GM12801 (cell line): ENCODE measurements around the gene ANKRD49.

Experiments used
- TF ChIP-seq, protein P1 (sequence below): IDR thresholded peaks from one replicate; pipeline ENCODE4 v1.5.1; 2011; ENCODE audit warnings: control low read depth; ENCODE audit not compliant: insufficient read length; ENCODE audit errors: extremely low read depth

The ANKRD49 gene

GRCh38 chr11:94511932-94512781, 18.4 kb downstream of the ANKRD49 start, which contains the start of gene C11orf97:
TSS of gene C11orf97 (plus strand) at chr11:94512461. CDS start at chr11:94512529, 68 bp downstream.
- TF ChIP-seq, protein P1, sequence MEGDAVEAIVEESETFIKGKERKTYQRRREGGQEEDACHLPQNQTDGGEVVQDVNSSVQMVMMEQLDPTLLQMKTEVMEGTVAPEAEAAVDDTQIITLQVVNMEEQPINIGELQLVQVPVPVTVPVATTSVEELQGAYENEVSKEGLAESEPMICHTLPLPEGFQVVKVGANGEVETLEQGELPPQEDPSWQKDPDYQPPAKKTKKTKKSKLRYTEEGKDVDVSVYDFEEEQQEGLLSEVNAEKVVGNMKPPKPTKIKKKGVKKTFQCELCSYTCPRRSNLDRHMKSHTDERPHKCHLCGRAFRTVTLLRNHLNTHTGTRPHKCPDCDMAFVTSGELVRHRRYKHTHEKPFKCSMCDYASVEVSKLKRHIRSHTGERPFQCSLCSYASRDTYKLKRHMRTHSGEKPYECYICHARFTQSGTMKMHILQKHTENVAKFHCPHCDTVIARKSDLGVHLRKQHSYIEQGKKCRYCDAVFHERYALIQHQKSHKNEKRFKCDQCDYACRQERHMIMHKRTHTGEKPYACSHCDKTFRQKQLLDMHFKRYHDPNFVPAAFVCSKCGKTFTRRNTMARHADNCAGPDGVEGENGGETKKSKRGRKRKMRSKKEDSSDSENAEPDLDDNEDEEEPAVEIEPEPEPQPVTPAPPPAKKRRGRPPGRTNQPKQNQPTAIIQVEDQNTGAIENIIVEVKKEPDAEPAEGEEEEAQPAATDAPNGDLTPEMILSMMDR: no peak

DNA sequence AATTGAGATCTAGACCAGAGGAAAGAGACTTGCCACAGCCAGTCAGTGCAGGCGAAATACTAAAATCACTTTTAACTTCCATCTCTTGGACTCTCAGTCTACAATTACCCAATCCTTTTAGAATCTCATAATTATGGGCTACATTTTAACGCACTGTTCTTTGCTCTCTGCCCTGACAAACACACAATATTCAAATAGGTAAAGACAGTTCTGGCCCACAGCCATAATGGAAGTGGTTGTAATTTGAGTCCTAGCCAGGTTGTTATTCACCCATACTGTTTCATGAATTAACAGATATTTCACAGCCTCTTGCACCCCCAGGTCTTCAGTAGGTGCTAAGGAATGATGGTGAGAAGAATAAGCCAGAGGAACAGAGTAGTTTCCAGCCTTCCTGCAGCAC, 19.3 kb downstream of the ANKRD49 start:
- TF ChIP-seq, protein P1: no peak

- TF ChIP-seq, protein P1: no peak
Observed at GRCh38 chr11:94515398-94515797, 21.6 kb downstream of the ANKRD49 start.

GRCh38 chr11:94516725-94517124, 22.9 kb downstream of the ANKRD49 start:
- TF ChIP-seq, protein P1: no peak

- TF ChIP-seq, protein P1: no peak
Observed at GRCh38 chr11:94518300-94518699, 24.5 kb downstream of the ANKRD49 start.

DNA sequence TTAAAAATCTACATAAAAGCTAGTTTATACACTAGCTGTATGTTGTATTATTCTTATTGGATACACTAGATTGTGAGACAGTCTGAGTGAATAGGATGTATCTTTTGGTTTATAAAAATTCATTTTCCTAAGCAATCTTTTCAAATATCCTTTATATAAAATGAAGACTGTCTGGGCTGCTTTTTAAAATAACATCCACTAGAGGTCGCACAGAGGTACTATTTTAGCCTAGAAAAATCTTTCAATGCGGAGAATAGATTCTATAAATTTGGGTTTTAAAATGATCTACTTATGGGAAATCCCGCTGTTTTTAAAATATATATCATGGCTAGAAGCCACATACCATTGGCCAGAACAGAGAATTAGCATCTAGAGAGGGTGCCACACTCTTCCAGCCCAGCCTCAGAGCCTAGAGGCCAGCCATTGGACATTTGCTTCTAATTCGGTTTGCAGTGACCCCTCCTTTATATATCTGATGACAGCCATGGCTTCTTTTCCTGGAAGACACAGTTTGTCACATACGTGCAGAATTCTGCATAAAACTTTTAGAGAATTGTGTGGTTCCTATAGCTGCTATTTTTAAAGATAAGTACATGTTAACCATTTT, 25.8 kb downstream of the ANKRD49 start:
- TF ChIP-seq, protein P1: no peak

GRCh38 chr11:94521684-94522083, 27.9 kb downstream of the ANKRD49 start:
- TF ChIP-seq, protein P1: no peak
